ENCODE data around the gene CFI. TPM values are rescaled to one million over a fixed set of nuclear protein-coding genes. Genes with fewer than 3 reads are reported as not detected.

CFI gene
- total and polyA plus RNA-seq, 9 of the 15 experiments (the other 6 are each of a cell fraction or from before 2014, with no cell fraction given) = 0.30 to 8.4 (median 0.95) TPM

- TF ChIP-seq ZBTB11 (CRISPR knock-in tag; IDR thresholded peaks at IDR 0.05) = no peak
- no peak for TF ChIP-seq CEBPG (CRISPR knock-in tag; IDR thresholded peaks at IDR 0.05)
- no peak for TF ChIP-seq CEBPG (tag; conservative IDR thresholded peaks at IDR 0.05 in 1 of 2, IDR thresholded peaks at IDR 0.05 in 1 of 2)
- no peak for TF ChIP-seq CUX1 (CRISPR knock-in tag; IDR thresholded peaks at IDR 0.05)
- TF ChIP-seq ESRRA (IDR thresholded peaks at IDR 0.05; ENCODE audit: borderline replicate concordance, low read depth) = no peak
- no peak for TF ChIP-seq NR4A1 (CRISPR knock-in tag; IDR thresholded peaks at IDR 0.05)
- TF ChIP-seq NR4A1 (tag; IDR thresholded peaks at IDR 0.05) = peak; percentile 76; the same call in 1 of the 2 replicates
- TF ChIP-seq MTF1 (CRISPR knock-in tag; IDR thresholded peaks at IDR 0.05; ENCODE audit: borderline replicate concordance) = no peak
- no peak for TF ChIP-seq JUND (IDR thresholded peaks at IDR 0.05; ENCODE audit: borderline replicate concordance, low read depth, low read length)
- TF ChIP-seq JUND (tag; IDR thresholded peaks at IDR 0.05; ENCODE audit: borderline replicate concordance, low read depth, low read length) = peak; percentile 23; the same call in 1 of the 3 replicates
- no peak for TF ChIP-seq ZNF589 (CRISPR knock-in tag; IDR thresholded peaks at IDR 0.05; ENCODE audit: low read depth)
Measured at GRCh38 chr4:109764376-109764775, 37.4 kb downstream of the CFI start (continued).

All from K562 (cell line).